Liver (tissue), 9 donors: ENCODE results near the gene CEP128. TPM values are rescaled to one million over a fixed set of nuclear protein-coding genes. Genes with fewer than 3 reads are reported as not detected.

Experiments used
- DNase-seq: peaks from one replicate; pipeline ENCODE4 v3.0.0-alpha.2; 2017; ENCODE audit warnings: low spot score
- H3K27ac ChIP-seq, 2 donors: one replicate each; pipeline ENCODE4 v1.7.0; 2013; ENCODE audit warnings: inconsistent platforms in 2 of 2, low read length in 2 of 2, control low read depth in 1 of 2, low read depth in 1 of 2, mild to moderate bottlenecking in 1 of 2
- H3K27me3 ChIP-seq, 4 donors: one replicate each; pipeline versions ENCODE4 v1.6.1 to v1.7.0; 2013; ENCODE audit warnings: low read length in 3 of 4, inconsistent platforms in 1 of 4, mild to moderate bottlenecking in 1 of 4, moderate library complexity in 1 of 4; ENCODE audit not compliant: control insufficient read depth in 4 of 4, insufficient read depth in 4 of 4
- H3K36me3 ChIP-seq, 4 donors: one replicate each; pipeline versions ENCODE4 v1.6.1 to v1.7.0; 2013; ENCODE audit warnings: low read length in 3 of 4, mild to moderate bottlenecking in 3 of 4, low read depth in 1 of 4, moderate library complexity in 1 of 4; ENCODE audit not compliant: control insufficient read depth in 4 of 4, insufficient read depth in 3 of 4
- H3K4me1 ChIP-seq, 4 donors: one replicate each; pipeline versions ENCODE4 v1.6.1 to v1.7.0; 2013; ENCODE audit warnings: low read length in 3 of 4, mild to moderate bottlenecking in 3 of 4, moderate library complexity in 1 of 4; ENCODE audit not compliant: control insufficient read depth in 4 of 4, insufficient read depth in 4 of 4
- H3K4me3 ChIP-seq, 3 donors: one replicate each; pipeline versions ENCODE4 v1.6.1 to v1.7.0; 2013; ENCODE audit warnings: low read length in 3 of 3, control low read depth in 1 of 3, low read depth in 1 of 3, mild to moderate bottlenecking in 1 of 3
- H3K9ac ChIP-seq, 2 donors: one replicate each; pipeline ENCODE4 v1.7.0; 2013; ENCODE audit warnings: low read length in 2 of 2, mild to moderate bottlenecking in 2 of 2, moderate library complexity in 2 of 2, control low read depth in 1 of 2, low read depth in 1 of 2
- H3K9me3 ChIP-seq, 4 donors: one replicate each; pipeline versions ENCODE4 v1.6.1 to v1.7.0; 2013; ENCODE audit warnings: low read length in 3 of 4; ENCODE audit not compliant: control insufficient read depth in 4 of 4
- ATF3 ChIP-seq: IDR thresholded peaks from 2 replicates; pipeline ENCODE4 v1.6.1; 2016; ENCODE audit warnings: antibody characterized with exemption
- CTCF ChIP-seq: fragments of 150-350 bp; IDR thresholded peaks from 2 replicates; pipeline ENCODE4 v1.5.1; 2017; ENCODE audit warnings: improper control_type of control experiment, low read depth, low read length; ENCODE audit not compliant: missing input control
- EGR1 ChIP-seq, 2 donors: IDR thresholded peaks; 2 replicates each; pipeline ENCODE4 v1.6.1; 2016 to 2018; ENCODE audit warnings: antibody characterized with exemption in 2 of 2, low read depth in 2 of 2
- FOXA2 ChIP-seq: IDR thresholded peaks from 2 replicates; pipeline ENCODE4 v1.6.1; 2016; ENCODE audit warnings: antibody characterized with exemption
- GABPA ChIP-seq, 2 donors: IDR thresholded peaks in 1 of 2; conservative IDR thresholded peaks in 1 of 2; 2 replicates each; pipeline ENCODE4 v1.6.1; 2016; ENCODE audit warnings: antibody characterized with exemption in 2 of 2, mild to moderate bottlenecking in 1 of 2, moderate library complexity in 1 of 2
- HNF4A ChIP-seq, 2 donors: conservative IDR thresholded peaks; 2 replicates each; pipeline ENCODE4 v1.6.1; 2016; ENCODE audit warnings: antibody characterized with exemption in 2 of 2, mild to moderate bottlenecking in 2 of 2
- HNF4G ChIP-seq: IDR thresholded peaks from 2 replicates; pipeline ENCODE4 v1.6.1; 2016; ENCODE audit warnings: antibody characterized with exemption
- JUND ChIP-seq, 2 donors: IDR thresholded peaks; 2 replicates each; pipeline ENCODE4 v1.6.1; 2016; ENCODE audit warnings: antibody characterized with exemption in 2 of 2
- MAX ChIP-seq: IDR thresholded peaks from 2 replicates; pipeline ENCODE4 v1.6.1; 2016; ENCODE audit warnings: antibody characterized with exemption
- NR2F2 ChIP-seq: IDR thresholded peaks from 2 replicates; pipeline ENCODE4 v1.6.1; 2016; ENCODE audit warnings: antibody characterized with exemption
- RAD21 ChIP-seq, 2 donors: IDR thresholded peaks; 2 replicates each; pipeline ENCODE4 v1.6.1; 2016; ENCODE audit warnings: antibody characterized with exemption in 2 of 2, mild to moderate bottlenecking in 2 of 2
- REST ChIP-seq: IDR thresholded peaks from 2 replicates; pipeline ENCODE4 v1.6.1; 2016; ENCODE audit warnings: antibody characterized with exemption, mild to moderate bottlenecking
- RXRA ChIP-seq, 2 donors: IDR thresholded peaks; 2 replicates each; pipeline ENCODE4 v1.6.1; 2017 to 2018; ENCODE audit warnings: antibody characterized with exemption in 2 of 2, mild to moderate bottlenecking in 1 of 2
- SP1 ChIP-seq: IDR thresholded peaks from 2 replicates; pipeline ENCODE4 v1.6.1; 2018; ENCODE audit warnings: antibody characterized with exemption, mild to moderate bottlenecking
- TAF1 ChIP-seq: conservative IDR thresholded peaks from 2 replicates; pipeline ENCODE4 v1.6.1; 2016; ENCODE audit warnings: antibody characterized with exemption, mild to moderate bottlenecking
- ZBTB33 ChIP-seq: IDR thresholded peaks from 2 replicates; pipeline ENCODE4 v1.6.1; 2016; ENCODE audit warnings: antibody characterized with exemption
- WGBS: extraction: QIAGEN DNeasy Blood & Tissue Kit; methylation state at CpG from one replicate; pipeline ENCODE4 v1.1.7; 2013; 5-methylcytosine and 5-hydroxymethylcytosine counted together
- polyA plus RNA-seq, 2 donors: library from polyadenylated mRNA; stranded (reverse) in 1 of 2; unstranded in 1 of 2; fragments of 200-250 nt in 1 of 2; fragments of >200 nt in 1 of 2; fragmentation: Nextera tagmentation in 1 of 2; extraction: Ambion mirVana in 1 of 2; gene quantifications; one replicate each; pipeline versions ENCODE4 v1.2.1 to v1.2.3, GENCODE V29; 2013 to 2015
- total RNA-seq, 2 donors: library from RNA; depleted of rRNA; stranded (reverse); fragments of >200 nt; gene quantifications; one replicate each; pipeline ENCODE4 v1.2.3, GENCODE V29; 2014
- donor health status: healthy.
- donor health status: healthy.
- donor health status: healthy.
- donor health status: healthy.
- donor health status: healthy.

The CEP128 gene
- total and polyA plus RNA-seq, 4 donors, result 0.27 to 3.8 (median 1.4) TPM

GRCh38 chr14:80965037-80965436 lies 23.5 kb upstream of the CEP128 start:
- Histone ChIP-seq H3K4me1 (no peaks in the 10 kb centered on the region), H3K36me3 (no peaks in the 10 kb centered on the region), H3K27ac (no peak overlapping the region), H3K27me3 (no peaks in the 10 kb centered on the region), H3K9ac (no peak overlapping the region), H3K4me3 (no peak overlapping the region), H3K9me3 (no peaks in the 10 kb centered on the region)
- TF ChIP-seq GABPA (IDR thresholded peaks at IDR 0.05 in 1 of 2, conservative IDR thresholded peaks at IDR 0.05 in 1 of 2) (no peak), RAD21 (IDR thresholded peaks at IDR 0.05) (no peak), REST (no peak), TAF1 (no peak), CTCF (no peak), ZBTB33 (no peak), HNF4G (no peak), JUND (IDR thresholded peaks at IDR 0.05) (no peak)
- DNase-seq, result no peak
- WGBS, result 73% methylated on average over 5 of the region's 5 CpGs

- TF ChIP-seq JUND (IDR thresholded peaks at IDR 0.05) (peak; percentile 74 to 80), RAD21 (IDR thresholded peaks at IDR 0.05) (no peak), HNF4A (conservative IDR thresholded peaks at IDR 0.05) (no peak)
- no peak for DNase-seq
- no peaks in the 10 kb centered on the region for H3K27me3 ChIP-seq
- H3K27ac ChIP-seq, result peak overlapping the region in 1 of 2 donors; percentile 3
- H3K36me3 ChIP-seq, result no peaks in the 10 kb centered on the region
- H3K4me1 ChIP-seq, result peaks cover 0 to 15% (median 8%) of the 10 kb centered on the region in 4 donors
- H3K9me3 ChIP-seq, result no peaks in the 10 kb centered on the region
- peak overlapping the region in 1 of 2 donors; percentile 20 for H3K9ac ChIP-seq
- H3K4me3 ChIP-seq, result peak overlapping the region; percentile 37 to 46 (median 39)
- 17% methylated on average over 4 of the region's 4 CpGs for WGBS
Observed at GRCh38 chr14:80959496-80959895, 18.0 kb upstream of the CEP128 start.

GRCh38 chr14:80958939-80959338 lies 17.4 kb upstream of the CEP128 start:
- H3K4me1 ChIP-seq, result peaks cover 0 to 15% (median 8%) of the 10 kb centered on the region in 4 donors
- H3K4me3 ChIP-seq, result no peak overlapping the region
- H3K9me3 ChIP-seq, result no peaks in the 10 kb centered on the region
- H3K27me3 ChIP-seq, result no peaks in the 10 kb centered on the region
- no peaks in the 10 kb centered on the region for H3K36me3 ChIP-seq
- no peak for DNase-seq
- 63% methylated on average over 3 of the region's 3 CpGs for WGBS
- peak overlapping the region in 1 of 2 donors; percentile 20 for H3K9ac ChIP-seq
- H3K27ac ChIP-seq, result no peak overlapping the region
- TF ChIP-seq GABPA (IDR thresholded peaks at IDR 0.05 in 1 of 2, conservative IDR thresholded peaks at IDR 0.05 in 1 of 2) (no peak), RAD21 (IDR thresholded peaks at IDR 0.05) (no peak), HNF4A (conservative IDR thresholded peaks at IDR 0.05) (no peak), NR2F2 (no peak), RXRA (IDR thresholded peaks at IDR 0.05) (no peak), FOXA2 (no peak), SP1 (no peak), JUND (IDR thresholded peaks at IDR 0.05) (no peak), EGR1 (IDR thresholded peaks at IDR 0.05; ENCODE audit: low read depth in 2 of 2) (no peak), MAX (no peak), HNF4G (no peak), REST (no peak), ATF3 (no peak)
